AG09309 (cell line): Measurements from ENCODE around the gene DENND4A.

Experiments used
- DNase-seq: peaks from one replicate; pipeline ENCODE4 v3.0.0-alpha.2; 2010; ENCODE audit warnings: low read depth
- H3K4me3 ChIP-seq: 2 replicates; pipeline ENCODE4 v1.5.1; 2011; ENCODE audit warnings: mild to moderate bottlenecking, low read depth, low read length, moderate library complexity; ENCODE audit not compliant: control insufficient read depth
- CTCF ChIP-seq: IDR thresholded peaks from 2 replicates; pipeline ENCODE4 v1.5.1; 2011; ENCODE audit warnings: mild to moderate bottlenecking, low read depth, low read length, inconsistent platforms; ENCODE audit not compliant: insufficient read depth, control insufficient read depth; ENCODE audit errors: missing control alignments

DENND4A gene

GRCh38 chr15:65792138-65792987, at the start of gene DENND4A:
TSS of gene DENND4A (minus strand) at chr15:65792293. CDS start at chr15:65756450, 35,843 bp downstream.
- peak within 1 kb of the TSS; percentile 85 for H3K4me3 ChIP-seq
- peak; percentile 85 for DNase-seq
- no peak for TF ChIP-seq CTCF

- no peak for TF ChIP-seq CTCF
- no peak for DNase-seq
- H3K4me3 ChIP-seq: peak overlapping the region; percentile 32
Measured at GRCh38 chr15:65841121-65841930, 49.2 kb upstream of the DENND4A start.

GRCh38 chr15:65839985-65840384, 47.9 kb upstream of the DENND4A start:
- H3K4me3 ChIP-seq: no peak overlapping the region
- DNase-seq: no peak
- no peak for TF ChIP-seq CTCF

GRCh38 chr15:65839354-65839901, 47.3 kb upstream of the DENND4A start:
- TF ChIP-seq CTCF: no peak
- DNase-seq: no peak
- no peak overlapping the region for H3K4me3 ChIP-seq

GRCh38 chr15:65837301-65838294, 45.5 kb upstream of the DENND4A start:
- TF ChIP-seq CTCF: no peak
- no peak overlapping the region for H3K4me3 ChIP-seq
- no peak for DNase-seq

- no peak for DNase-seq
- no peak for TF ChIP-seq CTCF
- H3K4me3 ChIP-seq: no peak overlapping the region
Measured at GRCh38 chr15:65836665-65837064, 44.6 kb upstream of the DENND4A start.
